Chondrocyte (in vitro differentiated cells): Measurements from ENCODE around the gene ZNF532. TPM values are rescaled to one million over a fixed set of nuclear protein-coding genes. Genes with fewer than 3 reads are reported as not detected.

Source experiments
- DNase-seq: peaks from one replicate; pipeline ENCODE4 v3.0.0; 2021; ENCODE audit warnings: mixed read lengths, low spot score
- H3K27ac Mint-ChIP-seq: one replicate; pipeline ENCODE4 v1.8.0; 2021; ENCODE audit warnings: mild to moderate bottlenecking, moderate library complexity, mixed read lengths; ENCODE audit not compliant: unreplicated experiment
- H3K27me3 Mint-ChIP-seq: 2 replicates; pipeline ENCODE4 v1.8.0; 2021; ENCODE audit warnings: low read depth, mixed read lengths
- H3K36me3 Mint-ChIP-seq: 2 replicates; pipeline ENCODE4 v1.8.0; 2021; ENCODE audit warnings: low read depth, mixed read lengths
- H3K4me1 Mint-ChIP-seq: 2 replicates; pipeline ENCODE4 v1.8.0; 2021; ENCODE audit warnings: low read depth, mild to moderate bottlenecking, mixed read lengths
- H3K4me3 Mint-ChIP-seq: one replicate; pipeline ENCODE4 v1.8.0; 2021; ENCODE audit warnings: mild to moderate bottlenecking, moderate library complexity, mixed read lengths; ENCODE audit not compliant: unreplicated experiment
- H3K9me3 Mint-ChIP-seq: 2 replicates; pipeline ENCODE4 v1.8.0; 2021; ENCODE audit warnings: low read depth, mixed read lengths
- total RNA-seq: library from RNA; stranded (reverse); gene quantifications from 3 replicates; pipeline ENCODE4 v1.2.1, GENCODE V29; 2021
- TF ChIP-seq, protein P1 (sequence below): fragments of 200-600 bp; sonication (generic); IDR thresholded peaks from 2 replicates; pipeline ENCODE4 v1.5.0; 2021; ENCODE audit warnings: antibody characterized with exemption, mild to moderate bottlenecking, moderate library complexity

ZNF532 gene
- total RNA-seq, 1 donor from 2014 or later: 162 TPM

DNA sequence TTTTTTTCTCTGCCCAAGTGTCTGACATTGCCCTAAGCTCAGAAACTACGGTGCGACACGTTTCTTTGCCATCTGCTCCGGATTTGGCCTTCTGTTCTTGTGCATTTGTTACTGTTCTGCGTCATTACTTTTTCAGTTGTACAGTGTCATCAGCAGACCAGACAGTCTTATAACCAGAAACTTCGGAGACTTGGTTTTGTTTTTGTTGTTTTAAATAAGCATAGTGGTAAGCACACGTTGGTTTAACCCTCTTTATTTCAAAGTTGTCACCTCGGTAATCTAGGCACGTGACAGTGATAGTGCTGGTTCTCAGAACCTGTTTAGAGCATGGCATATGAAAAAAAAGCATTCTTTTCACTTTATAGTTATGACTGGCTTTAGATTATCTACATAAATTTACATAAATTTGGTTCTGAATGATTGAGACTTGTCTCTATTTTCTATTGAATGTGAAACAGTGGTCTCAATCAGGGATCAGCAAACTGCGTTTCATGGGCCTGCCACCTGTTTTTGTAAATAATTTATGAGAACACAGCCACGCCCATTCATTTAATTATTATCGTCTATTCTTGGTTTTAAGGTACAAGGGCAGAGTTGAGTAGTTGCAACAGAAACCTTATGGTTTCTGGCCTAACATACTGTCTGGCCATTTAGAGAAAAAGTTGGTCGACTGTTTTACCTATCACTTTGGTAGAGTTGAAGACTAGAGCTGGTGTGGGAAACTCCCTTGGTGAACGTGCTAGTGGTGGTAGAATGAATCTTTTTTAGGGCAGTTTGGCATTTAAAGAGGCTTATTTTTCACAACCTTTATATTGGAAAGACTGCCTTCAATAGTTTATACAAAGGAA is 106.5 kb downstream of the ZNF532 start:
- Mint-ChIP-seq H3K9me3 (no peaks in the 10 kb centered on the region), H3K4me1 (peaks cover 33% of the 10 kb centered on the region), H3K36me3 (peaks cover 20% of the 10 kb centered on the region), H3K27ac (no peak overlapping the region), H3K4me3 (no peak overlapping the region), H3K27me3 (no peaks in the 10 kb centered on the region)
- no peak for DNase-seq
- TF ChIP-seq, protein P1, sequence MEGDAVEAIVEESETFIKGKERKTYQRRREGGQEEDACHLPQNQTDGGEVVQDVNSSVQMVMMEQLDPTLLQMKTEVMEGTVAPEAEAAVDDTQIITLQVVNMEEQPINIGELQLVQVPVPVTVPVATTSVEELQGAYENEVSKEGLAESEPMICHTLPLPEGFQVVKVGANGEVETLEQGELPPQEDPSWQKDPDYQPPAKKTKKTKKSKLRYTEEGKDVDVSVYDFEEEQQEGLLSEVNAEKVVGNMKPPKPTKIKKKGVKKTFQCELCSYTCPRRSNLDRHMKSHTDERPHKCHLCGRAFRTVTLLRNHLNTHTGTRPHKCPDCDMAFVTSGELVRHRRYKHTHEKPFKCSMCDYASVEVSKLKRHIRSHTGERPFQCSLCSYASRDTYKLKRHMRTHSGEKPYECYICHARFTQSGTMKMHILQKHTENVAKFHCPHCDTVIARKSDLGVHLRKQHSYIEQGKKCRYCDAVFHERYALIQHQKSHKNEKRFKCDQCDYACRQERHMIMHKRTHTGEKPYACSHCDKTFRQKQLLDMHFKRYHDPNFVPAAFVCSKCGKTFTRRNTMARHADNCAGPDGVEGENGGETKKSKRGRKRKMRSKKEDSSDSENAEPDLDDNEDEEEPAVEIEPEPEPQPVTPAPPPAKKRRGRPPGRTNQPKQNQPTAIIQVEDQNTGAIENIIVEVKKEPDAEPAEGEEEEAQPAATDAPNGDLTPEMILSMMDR: no peak

DNA sequence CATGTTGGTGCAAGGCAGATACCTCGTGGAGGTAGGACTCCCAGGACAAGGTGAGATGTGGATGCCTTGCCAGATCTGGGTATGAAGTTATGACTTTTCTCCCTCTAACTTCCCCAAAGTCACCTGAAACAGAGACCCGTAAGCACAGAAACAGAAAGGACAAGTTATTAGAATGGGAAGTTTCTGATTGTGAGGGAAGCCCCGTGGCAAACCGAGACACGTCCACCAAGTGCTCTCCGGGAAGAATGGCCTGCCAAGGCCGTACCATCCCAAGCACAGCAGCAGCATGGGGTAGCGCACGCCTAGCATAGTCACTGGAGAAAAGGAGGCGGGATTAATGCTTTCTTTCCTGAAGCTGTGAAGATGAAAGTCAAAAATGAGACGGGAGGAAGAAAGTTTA is 110.6 kb downstream of the ZNF532 start:
- peak overlapping the region; percentile 81 for H3K27ac Mint-ChIP-seq
- H3K27me3 Mint-ChIP-seq: no peaks in the 10 kb centered on the region
- no peak for DNase-seq
- no peaks in the 10 kb centered on the region for H3K9me3 Mint-ChIP-seq
- H3K4me3 Mint-ChIP-seq: no peak overlapping the region
- peaks cover 32% of the 10 kb centered on the region for H3K4me1 Mint-ChIP-seq
- TF ChIP-seq, protein P1: no peak
- H3K36me3 Mint-ChIP-seq: peaks cover 21% of the 10 kb centered on the region

DNA sequence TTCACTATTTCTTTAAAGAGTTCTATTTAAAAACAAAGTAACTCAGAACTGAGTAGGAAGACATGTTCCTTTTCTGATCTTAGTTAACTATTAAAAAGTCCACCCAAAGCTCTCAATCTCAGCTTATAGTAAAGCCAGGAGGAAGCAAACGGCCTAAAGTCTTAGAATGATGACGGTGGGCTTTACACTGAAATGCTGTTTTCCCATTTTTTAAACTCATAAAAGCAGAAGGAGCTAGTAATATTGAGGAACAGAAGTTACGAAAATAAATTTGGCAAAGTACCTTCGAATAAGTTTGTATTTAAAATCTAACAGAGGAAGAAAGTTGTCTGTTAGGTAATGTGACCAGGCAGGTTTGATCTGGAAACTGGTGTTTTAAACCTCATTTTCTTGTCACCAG is 111.1 kb downstream of the ZNF532 start:
- peaks cover 32% of the 10 kb centered on the region for H3K4me1 Mint-ChIP-seq
- peaks cover 24% of the 10 kb centered on the region for H3K36me3 Mint-ChIP-seq

DNA sequence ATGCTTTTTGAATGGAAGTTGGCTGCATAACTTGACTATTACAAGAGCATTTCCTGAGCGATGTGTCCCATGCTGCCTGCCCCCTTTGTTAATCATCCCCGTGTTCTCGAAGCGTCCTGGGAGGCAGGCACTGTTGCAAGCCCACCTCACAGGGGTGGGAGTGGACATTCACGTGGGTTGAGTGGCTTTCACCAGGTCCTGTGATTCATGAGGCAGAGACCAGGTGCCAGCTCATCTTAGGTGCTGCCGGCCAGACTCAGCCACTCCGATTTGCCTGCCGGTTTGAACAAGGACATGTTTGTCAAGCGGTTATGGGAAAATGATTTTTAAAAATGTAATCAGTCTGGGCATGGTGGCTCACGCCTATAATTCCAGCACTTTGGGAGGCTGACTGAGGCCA is 112.5 kb downstream of the ZNF532 start:
- H3K27ac Mint-ChIP-seq: peak overlapping the region; percentile 87

More for the DNA sequence above, 111.1 kb downstream of the ZNF532 start:
- Mint-ChIP-seq H3K9me3 (no peaks in the 10 kb centered on the region), H3K27ac (peak overlapping the region; percentile 81), H3K27me3 (no peaks in the 10 kb centered on the region), H3K4me3 (no peak overlapping the region)
- no peak for DNase-seq
- TF ChIP-seq, protein P1: no peak

DNA sequence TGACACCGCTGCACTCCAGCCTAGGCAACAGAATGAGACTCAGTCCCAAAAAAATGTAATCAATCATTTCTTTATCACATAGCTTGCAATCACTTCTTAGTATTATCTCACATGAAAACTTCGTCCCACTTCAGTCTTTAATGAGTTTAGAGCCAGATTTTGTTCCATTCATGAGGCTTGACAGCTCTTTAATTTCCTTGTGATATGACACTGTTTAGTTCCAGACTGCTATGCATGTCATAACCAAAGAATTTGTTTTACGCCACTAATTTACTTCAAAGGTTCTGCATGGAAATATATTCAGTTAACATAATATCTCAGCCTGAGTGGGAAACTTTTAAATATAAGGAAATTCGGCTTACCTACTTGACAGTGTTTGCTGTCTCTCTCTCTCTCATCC is 113.1 kb downstream of the ZNF532 start:
- peaks cover 33% of the 10 kb centered on the region for H3K36me3 Mint-ChIP-seq
- H3K27me3 Mint-ChIP-seq: no peaks in the 10 kb centered on the region

More for the DNA sequence above, 112.5 kb downstream of the ZNF532 start:
- Mint-ChIP-seq H3K27me3 (no peaks in the 10 kb centered on the region), H3K9me3 (no peaks in the 10 kb centered on the region), H3K4me1 (peaks cover 32% of the 10 kb centered on the region), H3K36me3 (peaks cover 34% of the 10 kb centered on the region), H3K4me3 (no peak overlapping the region)
- DNase-seq: no peak
- TF ChIP-seq, protein P1: no peak

More for the DNA sequence above, 113.1 kb downstream of the ZNF532 start:
- Mint-ChIP-seq H3K4me3 (no peak overlapping the region), H3K9me3 (no peaks in the 10 kb centered on the region), H3K27ac (peak overlapping the region; percentile 87), H3K4me1 (peaks cover 32% of the 10 kb centered on the region)
- TF ChIP-seq, protein P1: no peak
- no peak for DNase-seq
